HUES6 (cell line): ENCODE measurements around the gene ESPNL.

Experiments used
- H3K27ac ChIP-seq: 2 replicates; pipeline ENCODE4 v1.7.0; 2013; ENCODE audit warnings: low read depth, mild to moderate bottlenecking, low read length, inconsistent platforms
- H3K27me3 ChIP-seq: 2 replicates; pipeline ENCODE4 v1.6.1; 2013; ENCODE audit warnings: low read length; ENCODE audit not compliant: control insufficient read depth, insufficient read depth
- H3K36me3 ChIP-seq: 2 replicates; pipeline ENCODE4 v1.6.1; 2013; ENCODE audit warnings: low read length; ENCODE audit not compliant: control insufficient read depth, insufficient read depth
- H3K4me1 ChIP-seq: 2 replicates; pipeline ENCODE4 v1.6.1; 2013; ENCODE audit warnings: low read length; ENCODE audit not compliant: control insufficient read depth, insufficient read depth
- H3K4me3 ChIP-seq: 2 replicates; pipeline ENCODE4 v1.5.1; 2013; ENCODE audit warnings: low read depth, low read length
- H3K9ac ChIP-seq: one replicate; pipeline ENCODE4 v1.6.1; 2013; ENCODE audit warnings: mild to moderate bottlenecking, low read length
- H3K9me3 ChIP-seq: 2 replicates; pipeline ENCODE4 v1.6.1; 2013; ENCODE audit warnings: low read depth, low read length; ENCODE audit not compliant: control insufficient read depth, insufficient read depth

The ESPNL gene

GRCh38 chr2:238171575-238172187 is 71.5 kb downstream of the ESPNL start:
- Histone ChIP-seq H3K27ac (no peak overlapping the region), H3K4me3 (no peak overlapping the region), H3K9ac (no peak overlapping the region), H3K9me3 (no peaks in the 10 kb centered on the region), H3K36me3 (peaks cover 69% of the 10 kb centered on the region), H3K4me1 (no peaks in the 10 kb centered on the region), H3K27me3 (no peaks in the 10 kb centered on the region)

- Histone ChIP-seq H3K36me3 (peaks cover 76% of the 10 kb centered on the region), H3K27me3 (no peaks in the 10 kb centered on the region), H3K4me3 (no peak overlapping the region), H3K4me1 (no peaks in the 10 kb centered on the region), H3K9ac (no peak overlapping the region), H3K27ac (no peak overlapping the region), H3K9me3 (no peaks in the 10 kb centered on the region)
These were observed 72.3 kb downstream of the ESPNL start for GRCh38 chr2:238172439-238172838.

GRCh38 chr2:238173692-238174091 is 73.6 kb downstream of the ESPNL start:
- Histone ChIP-seq H3K27ac (no peak overlapping the region), H3K9me3 (no peaks in the 10 kb centered on the region), H3K4me3 (no peak overlapping the region)

GRCh38 chr2:238174291-238174690 is 74.2 kb downstream of the ESPNL start:
- no peak overlapping the region for H3K27ac ChIP-seq
- H3K4me3 ChIP-seq = no peak overlapping the region
- H3K9ac ChIP-seq = no peak overlapping the region
- H3K9me3 ChIP-seq = no peaks in the 10 kb centered on the region
- H3K4me1 ChIP-seq = no peaks in the 10 kb centered on the region
- no peaks in the 10 kb centered on the region for H3K27me3 ChIP-seq
- peaks cover 82% of the 10 kb centered on the region for H3K36me3 ChIP-seq

More at GRCh38 chr2:238173692-238174091, 73.6 kb downstream of the ESPNL start:
- Histone ChIP-seq H3K4me1 (no peaks in the 10 kb centered on the region), H3K36me3 (peaks cover 82% of the 10 kb centered on the region), H3K9ac (no peak overlapping the region), H3K27me3 (no peaks in the 10 kb centered on the region)

- H3K27ac ChIP-seq = no peak overlapping the region
- no peaks in the 10 kb centered on the region for H3K27me3 ChIP-seq
- no peaks in the 10 kb centered on the region for H3K4me1 ChIP-seq
- H3K9ac ChIP-seq = no peak overlapping the region
- peaks cover 85% of the 10 kb centered on the region for H3K36me3 ChIP-seq
- no peaks in the 10 kb centered on the region for H3K9me3 ChIP-seq
- no peak overlapping the region for H3K4me3 ChIP-seq
These were observed 74.6 kb downstream of the ESPNL start for GRCh38 chr2:238174701-238175100.

- Histone ChIP-seq H3K36me3 (peaks cover 90% of the 10 kb centered on the region), H3K27me3 (no peaks in the 10 kb centered on the region), H3K9me3 (no peaks in the 10 kb centered on the region), H3K9ac (no peak overlapping the region), H3K4me1 (no peaks in the 10 kb centered on the region), H3K4me3 (no peak overlapping the region), H3K27ac (no peak overlapping the region)
These were observed 76.5 kb downstream of the ESPNL start for GRCh38 chr2:238176613-238177012.

- Histone ChIP-seq H3K9ac (no peak overlapping the region), H3K27ac (no peak overlapping the region), H3K4me3 (no peak overlapping the region), H3K4me1 (no peaks in the 10 kb centered on the region), H3K9me3 (no peaks in the 10 kb centered on the region), H3K27me3 (no peaks in the 10 kb centered on the region), H3K36me3 (peaks cover 91% of the 10 kb centered on the region)
These were observed 80.4 kb downstream of the ESPNL start for GRCh38 chr2:238180554-238180953.

GRCh38 chr2:238182362-238182761 is 82.2 kb downstream of the ESPNL start:
- no peak overlapping the region for H3K27ac ChIP-seq
- no peaks in the 10 kb centered on the region for H3K4me1 ChIP-seq

More at GRCh38 chr2:238182362-238182761, 82.2 kb downstream of the ESPNL start:
- Histone ChIP-seq H3K27me3 (no peaks in the 10 kb centered on the region), H3K9ac (no peak overlapping the region), H3K36me3 (peaks cover 97% of the 10 kb centered on the region), H3K9me3 (no peaks in the 10 kb centered on the region), H3K4me3 (no peak overlapping the region)
